H1 (cell line): Measurements from ENCODE around the gene ATXN2. TPM values are rescaled to one million over a fixed set of nuclear protein-coding genes. Genes with fewer than 3 reads are reported as not detected.

Experiments used
- ATF3 ChIP-seq: IDR thresholded peaks from 2 replicates; pipeline ENCODE4 v1.6.1; 2011; ENCODE audit warnings: low read depth, mild to moderate bottlenecking, low read length; ENCODE audit not compliant: insufficient read depth
- BACH1 ChIP-seq: IDR thresholded peaks from 2 replicates; pipeline ENCODE4 v1.6.1; 2012; ENCODE audit warnings: low read length, improper control_type of control experiment
- CREB1 ChIP-seq: IDR thresholded peaks from 2 replicates; pipeline ENCODE4 v1.6.1; 2012; ENCODE audit warnings: inconsistent platforms
- CTBP2 ChIP-seq: IDR thresholded peaks from 2 replicates; pipeline ENCODE4 v1.7.0; 2011; ENCODE audit warnings: borderline replicate concordance, mild to moderate bottlenecking, moderate library complexity, mixed read lengths, low read length; ENCODE audit not compliant: insufficient read depth, insufficient read length
- EGR1 ChIP-seq: IDR thresholded peaks from 2 replicates; pipeline ENCODE4 v1.6.1; 2011; ENCODE audit warnings: low read depth, low read length, borderline replicate concordance
- EZH2 ChIP-seq: fragments of 200-600 bp; sonication (generic); IDR thresholded peaks from 2 replicates; pipeline ENCODE4 v1.7.1; 2012; ENCODE audit warnings: low read depth, mild to moderate bottlenecking, moderate library complexity, low read length, inconsistent platforms; ENCODE audit not compliant: severe bottlenecking
- GABPA ChIP-seq: IDR thresholded peaks from 2 replicates; pipeline ENCODE4 v1.6.1; 2011; ENCODE audit warnings: mild to moderate bottlenecking, low read length, moderate library complexity, borderline replicate concordance; ENCODE audit not compliant: insufficient read depth
- HDAC6 ChIP-seq: IDR thresholded peaks from one replicate; pipeline ENCODE4 v1.7.1; 2012; ENCODE audit warnings: low read depth, mild to moderate bottlenecking, inconsistent platforms, low read length, moderate library complexity
- POLR2AphosphoS5 ChIP-seq: IDR thresholded peaks from 2 replicates; pipeline ENCODE4 v1.6.1; 2011; ENCODE audit warnings: low read depth, low read length
- RBBP5 ChIP-seq: IDR thresholded peaks from 2 replicates; pipeline ENCODE4 v1.7.1; 2012; ENCODE audit warnings: low read depth, mild to moderate bottlenecking, inconsistent platforms, low read length, moderate library complexity, borderline replicate concordance
- RNF2 ChIP-seq: fragments of 200-900, 300-1000 bp; sonication (generic); IDR thresholded peaks from 2 replicates; pipeline ENCODE4 v1.7.1; 2016; ENCODE audit warnings: borderline replicate concordance, low read depth, mild to moderate bottlenecking, antibody characterized with exemption, low read length; ENCODE audit not compliant: poor library complexity, severe bottlenecking; ENCODE audit errors: missing control alignments
- RXRA ChIP-seq: IDR thresholded peaks from 2 replicates; pipeline ENCODE4 v1.6.1; 2011; ENCODE audit warnings: low read depth, mild to moderate bottlenecking, low read length, moderate library complexity; ENCODE audit not compliant: insufficient read depth
- SIRT6 ChIP-seq: IDR thresholded peaks from one replicate; pipeline ENCODE4 v1.7.1; 2012; ENCODE audit warnings: low read length, inconsistent platforms
- SIX5 ChIP-seq: IDR thresholded peaks from 2 replicates; pipeline ENCODE4 v1.6.1; 2011; ENCODE audit warnings: mild to moderate bottlenecking, low read depth, low read length
- TBP ChIP-seq: IDR thresholded peaks from 2 replicates; pipeline ENCODE4 v1.6.1; 2011; ENCODE audit warnings: low read depth, low read length, improper control_type of control experiment
- ZNF274 ChIP-seq: IDR thresholded peaks from 2 replicates; pipeline ENCODE4 v1.7.0; 2012; ENCODE audit warnings: low read length, borderline replicate concordance; ENCODE audit errors: extremely low read depth
- polyA plus RNA-seq, 7 experiments: library from polyadenylated mRNA; depleted of rRNA in 3 of 7; stranded (reverse) in 5 of 7; unstranded in 2 of 7; fragments of >200 nt in 5 of 7; fragments of 200-250 nt in 2 of 7; gene quantifications; 1 replicate in 5 of 7; 2 replicates in 1 of 7; 4 replicates in 1 of 7; pipeline versions ENCODE4 v1.2.1 to v1.2.3, GENCODE V29; 2011 to 2013; ENCODE audit warnings: missing spikeins in 2 of 7, mixed read lengths in 2 of 7
- total RNA-seq: library from RNA; stranded (reverse); fragmentation: NEBNext Ultra II Directional; extraction: Animal tissue kit (Norgen Biotek cat#: 25700); gene quantifications from 2 replicates; pipeline ENCODE4 v1.2.1, GENCODE V29; 2021
- TF ChIP-seq, protein P1 (sequence below): IDR thresholded peaks from 2 replicates; pipeline ENCODE4 v1.6.1; 2012; ENCODE audit warnings: low read length, inconsistent platforms

Gene ATXN2
- total and polyA plus RNA-seq, 2 of the 8 experiments (the other 6 are each of a cell fraction or from before 2014, with no cell fraction given): 46.6 to 80.7 TPM

GRCh38 chr12:111405149-111405858 lies 193.8 kb downstream of the ATXN2 start (continued):
- TF ChIP-seq RBBP5: no peak; the same call in 1 of the 2 replicates
- peak; percentile 75 for TF ChIP-seq BACH1
- no peak for TF ChIP-seq RNF2
- TF ChIP-seq RXRA: no peak
- no peak for TF ChIP-seq EZH2
- no peak for TF ChIP-seq SIX5
- TF ChIP-seq CREB1: peak; percentile 40
- TF ChIP-seq HDAC6: no peak
- TF ChIP-seq EGR1: no peak
- TF ChIP-seq ATF3: no peak
- TF ChIP-seq CTBP2: no peak
- TF ChIP-seq ZNF274: no peak
- no peak for TF ChIP-seq SIRT6
- TF ChIP-seq TBP: no peak
- no peak for TF ChIP-seq POLR2AphosphoS5
- TF ChIP-seq, protein P1, sequence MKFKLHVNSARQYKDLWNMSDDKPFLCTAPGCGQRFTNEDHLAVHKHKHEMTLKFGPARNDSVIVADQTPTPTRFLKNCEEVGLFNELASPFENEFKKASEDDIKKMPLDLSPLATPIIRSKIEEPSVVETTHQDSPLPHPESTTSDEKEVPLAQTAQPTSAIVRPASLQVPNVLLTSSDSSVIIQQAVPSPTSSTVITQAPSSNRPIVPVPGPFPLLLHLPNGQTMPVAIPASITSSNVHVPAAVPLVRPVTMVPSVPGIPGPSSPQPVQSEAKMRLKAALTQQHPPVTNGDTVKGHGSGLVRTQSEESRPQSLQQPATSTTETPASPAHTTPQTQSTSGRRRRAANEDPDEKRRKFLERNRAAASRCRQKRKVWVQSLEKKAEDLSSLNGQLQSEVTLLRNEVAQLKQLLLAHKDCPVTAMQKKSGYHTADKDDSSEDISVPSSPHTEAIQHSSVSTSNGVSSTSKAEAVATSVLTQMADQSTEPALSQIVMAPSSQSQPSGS: no peak
- TF ChIP-seq GABPA: no peak
